ENCODE measurements around the gene SND1.

- TF ChIP-seq POLR2A (IDR thresholded peaks at IDR 0.05; ENCODE audit: low read length): no peak
- TF ChIP-seq GATA1 (IDR thresholded peaks at IDR 0.05; ENCODE audit: low read depth, low read length): no peak
Observed at GRCh38 chr7:127810696-127811660, 159.0 kb downstream of the SND1 start.

All from erythroblast (primary cell).